GM12891 (cell line): Measurements from ENCODE around the gene AGA. TPM values are rescaled to one million over a fixed set of nuclear protein-coding genes. Genes with fewer than 3 reads are reported as not detected.

ENCODE experiments used
- DNase-seq: peaks from one replicate; pipeline ENCODE4 v3.0.0; 2011; ENCODE audit warnings: low spot score; ENCODE audit not compliant: insufficient read length
- FAIRE-seq: peaks from 2 replicates; lab custom pipeline; 2011; peaks lifted over from hg19 to GRCh38; lab: Jason Lieb, UNC
- PAX5 ChIP-seq: IDR thresholded peaks from 2 replicates; pipeline ENCODE4 v1.6.1; 2011; ENCODE audit warnings: low read length, moderate library complexity, mild to moderate bottlenecking; ENCODE audit not compliant: insufficient read depth, severe bottlenecking
- POLR2A ChIP-seq: IDR thresholded peaks from 2 replicates; pipeline ENCODE4 v1.6.1; 2011; ENCODE audit warnings: low read depth, low read length, control low read depth
- POLR2AphosphoS5 ChIP-seq: IDR thresholded peaks from 2 replicates; pipeline ENCODE4 v1.6.1; 2011; ENCODE audit warnings: low read depth, low read length, control low read depth
- POU2F2 ChIP-seq: IDR thresholded peaks from 2 replicates; pipeline ENCODE4 v1.6.1; 2011; ENCODE audit warnings: low read depth, mild to moderate bottlenecking, control low read depth, low read length, moderate library complexity
- SPI1 ChIP-seq: IDR thresholded peaks from 2 replicates; pipeline ENCODE4 v1.6.1; 2011; ENCODE audit warnings: low read depth, low read length, control low read depth
- TAF1 ChIP-seq: IDR thresholded peaks from 2 replicates; pipeline ENCODE4 v1.6.1; 2011; ENCODE audit warnings: low read depth, low read length, control low read depth
- polyA plus RNA-seq: library from polyadenylated mRNA; unstranded; fragments of >200 nt; gene quantifications from one replicate; pipeline ENCODE4 v1.2.1, GENCODE V29; 2012; ENCODE audit warnings: low read depth, missing spikeins, inconsistent platforms; ENCODE audit not compliant: missing spikeins

AGA gene
- polyA plus RNA-seq = 12.0 TPM

DNA sequence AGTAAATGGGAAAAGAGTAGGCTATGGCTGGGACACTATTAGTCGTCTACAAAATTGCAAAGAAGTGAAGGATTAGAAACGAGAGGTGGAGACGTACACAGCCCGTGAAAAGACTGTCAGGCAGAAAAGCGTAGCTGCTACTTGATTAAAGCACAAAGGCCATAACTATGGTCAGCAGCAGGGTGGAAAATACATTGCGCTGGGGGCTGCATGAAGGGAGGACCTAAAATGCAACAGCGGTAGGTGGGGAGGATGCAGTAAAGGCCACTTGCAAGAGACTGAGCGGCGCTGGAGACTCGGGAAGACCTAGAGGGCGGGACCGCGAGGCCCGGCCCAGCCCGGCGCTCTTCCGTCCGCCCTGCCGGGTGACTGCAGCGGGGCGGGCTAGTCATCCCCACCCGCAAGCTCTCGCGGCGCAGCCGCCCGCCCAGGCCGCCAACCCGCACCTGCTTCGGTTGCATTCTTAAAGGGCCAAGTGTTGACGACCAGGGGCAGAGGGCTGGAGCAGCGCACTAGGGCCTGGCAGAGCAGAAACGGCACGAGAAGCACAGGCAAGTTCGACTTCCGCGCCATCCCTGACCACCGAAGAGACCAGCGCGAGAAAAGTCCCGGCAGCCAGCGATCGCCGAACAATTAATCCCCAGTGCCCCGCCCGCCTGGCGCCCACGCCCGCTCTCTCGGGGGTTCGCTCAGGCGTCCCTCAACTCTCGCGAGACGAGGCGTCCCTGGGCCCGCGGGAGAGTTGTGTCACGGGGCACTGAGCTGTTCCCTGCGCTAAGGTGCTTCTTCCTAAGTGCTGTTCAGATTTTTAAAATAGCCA lies at the start of gene AGA:
AGA (minus strand) TSS at position 635 of the 820 bp plus-strand sequence; CDS start at position 573, 62 bp downstream.
- FAIRE-seq = peak; percentile 93

DNA sequence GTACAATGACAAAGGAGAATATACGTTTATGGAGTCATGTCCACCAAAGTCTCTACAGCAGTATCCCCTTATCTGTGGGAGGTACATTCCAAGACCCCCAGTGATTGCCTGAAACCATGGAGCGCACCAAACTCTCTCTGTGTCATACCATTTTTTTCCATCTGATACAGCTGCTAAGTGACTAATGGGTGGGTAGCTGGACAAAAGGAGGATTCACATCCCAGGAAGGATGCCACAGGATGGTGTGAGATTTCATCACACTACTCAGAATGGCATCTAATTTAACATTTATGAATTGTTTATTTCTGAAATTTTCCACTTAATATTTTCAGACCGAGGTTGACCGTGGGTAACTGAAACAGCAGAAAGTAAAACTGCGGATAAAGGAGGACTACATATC lies 49.8 kb upstream of the AGA start:
- TF ChIP-seq SPI1 = no peak
- no peak for TF ChIP-seq POLR2A
- TF ChIP-seq POU2F2 = no peak
- no peak for TF ChIP-seq PAX5
- no peak for TF ChIP-seq TAF1
- TF ChIP-seq POLR2AphosphoS5 = no peak
- no peak for DNase-seq
- FAIRE-seq = no peak

More for the DNA sequence above, at the start of gene AGA:
- peak; percentile 96 for TF ChIP-seq POLR2AphosphoS5
- peak; percentile 91 for TF ChIP-seq POU2F2
- peak; percentile 41 for TF ChIP-seq PAX5
- peak; percentile 96 for TF ChIP-seq POLR2A
- no peak for TF ChIP-seq SPI1
- peak; percentile 71 for TF ChIP-seq TAF1
- DNase-seq = peak; percentile 79

DNA sequence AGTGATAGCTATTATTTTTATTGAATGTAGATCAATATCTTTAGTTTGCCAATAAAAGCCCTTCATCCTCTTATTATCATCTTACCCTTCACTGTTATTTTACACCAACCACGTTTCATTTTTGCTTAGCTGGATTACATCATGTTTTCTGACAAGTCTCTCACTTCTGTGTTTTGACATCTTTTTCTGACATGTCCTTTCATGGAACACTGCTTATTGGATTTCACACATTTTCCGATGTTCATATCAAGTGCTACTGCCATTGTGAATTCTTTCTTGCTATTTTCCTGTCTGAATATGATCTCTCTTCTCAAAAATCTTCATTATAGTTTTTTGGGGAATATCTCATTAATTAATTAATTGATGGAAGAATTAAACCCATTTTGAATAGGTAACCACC lies 48.5 kb upstream of the AGA start:
- FAIRE-seq (no peak), DNase-seq (no peak)
- TF ChIP-seq POU2F2 = no peak

DNA sequence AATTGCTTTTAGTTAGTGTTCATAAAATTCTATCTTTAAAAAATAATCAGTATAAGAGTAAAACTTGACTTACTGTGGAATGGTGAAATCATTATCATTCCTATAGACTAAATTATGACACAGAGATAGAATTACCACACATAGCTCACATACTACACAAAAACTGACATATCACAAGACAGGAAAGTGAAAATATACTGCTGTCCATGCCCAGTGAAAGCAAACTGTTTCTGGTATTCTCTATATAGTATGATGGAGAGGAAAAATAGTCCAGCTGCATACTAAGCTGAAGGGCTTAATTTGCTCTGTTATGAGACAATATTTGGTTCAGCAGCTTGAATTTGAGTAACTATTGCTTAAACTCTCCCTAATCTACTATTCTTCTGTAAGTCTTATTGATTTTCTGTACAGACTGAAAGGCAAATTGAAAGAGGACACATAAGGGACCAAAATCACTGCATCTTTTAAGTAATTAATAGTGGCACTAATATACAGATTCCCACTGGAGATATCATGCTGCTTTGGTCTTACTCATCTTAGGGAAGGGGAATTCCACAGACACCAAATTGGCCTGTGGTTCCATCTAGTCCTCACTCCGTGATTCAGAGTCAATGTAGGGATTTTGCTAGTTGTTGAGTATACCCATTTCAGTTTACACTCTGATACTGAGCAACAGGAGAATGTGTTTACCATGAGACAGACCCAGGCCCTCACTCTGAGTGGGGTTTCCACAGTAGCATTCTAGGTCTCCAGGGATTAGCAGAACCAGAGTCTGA lies 47.4 kb upstream of the AGA start:
- TF ChIP-seq TAF1 = no peak
- no peak for TF ChIP-seq POU2F2
- TF ChIP-seq PAX5 = no peak
- no peak for TF ChIP-seq POLR2A
- no peak for TF ChIP-seq SPI1
- no peak for TF ChIP-seq POLR2AphosphoS5
- no peak for FAIRE-seq
- no peak for DNase-seq

DNA sequence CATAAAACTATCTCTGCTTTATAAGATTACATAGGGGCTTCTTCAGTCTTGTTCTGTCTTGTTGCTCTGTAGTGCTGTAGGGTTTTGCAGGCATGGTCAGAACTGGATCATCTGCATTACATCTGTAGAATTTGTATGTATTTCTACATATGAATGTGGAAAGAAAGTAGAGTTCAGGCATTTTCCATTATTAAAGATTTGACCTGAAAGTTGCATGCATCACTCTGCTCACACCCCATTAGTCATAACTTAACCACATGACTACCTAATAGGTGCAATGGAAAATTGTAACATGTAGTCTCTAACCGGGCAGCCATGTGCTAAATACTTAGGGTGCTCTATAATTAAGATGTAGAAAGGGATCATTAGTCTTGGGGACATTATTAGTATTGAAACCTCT lies 45.7 kb upstream of the AGA start:
- FAIRE-seq (no peak), DNase-seq (no peak)

DNA sequence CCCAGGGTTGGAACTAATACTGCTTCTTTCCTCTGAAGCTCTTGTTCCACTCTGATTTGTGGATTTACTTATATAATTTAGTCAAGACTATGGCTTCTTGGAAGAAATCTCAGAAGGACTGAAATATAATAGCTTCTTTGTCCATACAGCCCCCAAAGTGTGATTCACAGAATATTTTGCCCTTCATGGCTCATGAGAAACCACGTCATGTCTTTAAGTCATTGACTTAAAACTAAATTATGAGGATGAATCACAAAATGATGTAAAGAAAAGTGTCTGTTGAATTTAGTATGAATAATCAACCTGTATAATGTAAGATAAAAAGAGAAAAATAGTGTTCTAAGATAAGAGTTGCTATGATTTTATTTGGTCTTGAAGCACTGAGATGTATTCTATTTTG lies 43.3 kb upstream of the AGA start:
- TF ChIP-seq POU2F2 (no peak), SPI1 (no peak), POLR2AphosphoS5 (no peak), PAX5 (no peak), TAF1 (no peak), POLR2A (no peak)
- no peak for FAIRE-seq
- DNase-seq = no peak

More for the DNA sequence above, 45.7 kb upstream of the AGA start:
- TF ChIP-seq POLR2AphosphoS5 (no peak), SPI1 (no peak), TAF1 (no peak), POU2F2 (no peak), POLR2A (no peak), PAX5 (no peak)

DNA sequence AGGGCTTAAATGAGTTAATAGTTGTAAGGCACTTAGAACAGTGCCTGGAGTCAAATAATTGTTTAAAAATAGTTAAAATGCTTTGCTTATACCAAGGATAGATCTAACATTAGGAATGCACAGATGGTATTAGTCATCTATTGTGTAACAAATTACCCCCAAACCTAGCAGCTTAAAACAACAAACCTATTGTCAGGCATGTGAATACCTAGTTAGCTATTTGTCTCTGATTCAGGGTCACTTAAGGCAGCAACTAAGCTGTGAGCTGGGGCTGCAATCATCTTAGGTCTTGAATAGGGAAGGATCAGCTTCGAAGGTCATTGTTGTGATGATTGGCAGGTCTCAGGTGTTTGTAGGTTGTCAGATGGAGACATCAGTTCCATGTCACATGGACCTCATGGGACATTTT lies 42.4 kb upstream of the AGA start:
- TF ChIP-seq POU2F2 (no peak), POLR2AphosphoS5 (no peak), PAX5 (no peak)
- FAIRE-seq (no peak), DNase-seq (no peak)

DNA sequence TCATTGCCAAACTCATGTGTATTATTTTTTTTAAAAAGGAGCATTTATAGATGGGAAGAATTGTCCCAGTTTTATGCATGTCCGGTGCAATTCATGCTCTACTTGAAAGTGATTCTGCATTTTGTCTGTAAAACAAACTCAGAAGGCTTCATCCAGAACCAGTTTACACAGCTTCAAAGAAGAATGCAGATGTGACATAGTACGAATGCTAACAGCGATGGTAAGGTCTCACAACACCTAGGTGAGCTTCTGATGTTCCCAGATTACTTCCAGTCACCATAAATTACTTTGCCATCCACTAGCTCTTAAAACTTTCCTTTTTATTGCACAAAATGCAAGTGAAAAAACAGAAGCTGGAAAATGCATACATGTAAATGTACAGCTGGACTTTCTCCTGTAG lies 41.5 kb upstream of the AGA start:
- FAIRE-seq (no peak), DNase-seq (no peak)
- TF ChIP-seq TAF1 (no peak), PAX5 (no peak), POU2F2 (no peak), POLR2AphosphoS5 (no peak), SPI1 (no peak), POLR2A (no peak)

DNA sequence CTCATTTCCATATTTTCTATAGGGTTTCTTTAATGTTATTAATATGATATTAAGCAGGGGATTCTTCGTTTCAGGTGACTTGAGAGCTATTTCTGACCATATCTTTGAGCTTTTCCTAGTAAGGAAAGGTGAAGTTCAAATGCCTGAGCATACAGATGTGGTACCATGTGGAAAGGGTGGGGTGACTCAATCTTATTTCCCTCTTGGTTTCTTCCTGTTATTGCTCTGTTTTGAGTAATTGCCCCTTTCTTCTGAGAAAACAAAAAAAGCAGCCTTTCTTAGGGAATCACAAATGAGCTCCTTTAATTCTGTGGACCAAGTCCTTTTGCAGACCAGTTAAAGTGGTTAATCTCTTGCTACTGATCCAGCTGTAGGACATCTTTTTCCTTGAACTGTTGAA lies 41.0 kb upstream of the AGA start:
- TF ChIP-seq POU2F2 (no peak), SPI1 (no peak), PAX5 (no peak), POLR2A (no peak), TAF1 (no peak)
- no peak for FAIRE-seq
- DNase-seq = no peak

DNA sequence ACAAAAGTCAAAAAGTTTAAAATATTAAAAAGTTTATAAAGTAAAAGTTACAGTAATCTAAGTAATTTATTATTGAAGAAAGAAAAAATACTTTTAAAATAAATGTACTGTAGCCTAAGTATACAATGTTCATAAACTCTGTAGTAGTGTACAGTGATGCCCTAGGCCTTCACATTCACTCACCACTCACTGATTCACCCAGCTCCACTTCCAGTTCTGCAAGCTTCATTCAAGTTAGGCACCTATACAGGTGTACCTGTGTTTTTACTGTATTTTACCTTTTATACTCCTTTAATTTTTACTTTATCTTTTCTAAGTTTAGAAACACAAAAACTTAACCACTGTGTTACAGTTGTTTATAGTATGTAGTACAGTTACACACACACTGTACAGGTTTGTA lies 40.1 kb upstream of the AGA start:
- FAIRE-seq = no peak
- DNase-seq = no peak
- TF ChIP-seq POLR2AphosphoS5 (no peak), POU2F2 (no peak), TAF1 (no peak), POLR2A (no peak), PAX5 (no peak), SPI1 (no peak)

DNA sequence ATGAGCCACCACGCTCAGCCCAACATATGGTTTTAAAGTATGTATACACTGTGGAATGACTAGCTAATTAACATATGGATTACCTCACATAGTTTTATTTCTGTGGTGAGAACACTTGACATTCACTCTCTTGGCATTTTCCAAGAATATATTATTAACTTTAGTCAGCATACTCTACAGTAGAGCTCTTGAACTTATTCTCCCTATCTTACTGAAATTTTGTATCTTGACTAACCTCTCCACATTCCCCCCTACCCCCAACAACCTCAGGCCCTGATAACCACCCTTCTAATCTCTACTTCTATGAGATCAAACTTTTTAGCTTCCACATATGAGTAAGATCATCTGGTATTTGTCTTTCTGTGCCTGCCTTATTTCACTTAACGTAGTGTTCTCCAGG lies 38.6 kb upstream of the AGA start:
- FAIRE-seq (no peak), DNase-seq (no peak)
- TF ChIP-seq POU2F2 = no peak
- TF ChIP-seq POLR2A = no peak
- no peak for TF ChIP-seq SPI1
- TF ChIP-seq TAF1 = no peak
- TF ChIP-seq PAX5 = no peak
- no peak for TF ChIP-seq POLR2AphosphoS5
